CD8-positive, alpha-beta memory T cell (primary cell): Measurements from ENCODE around the gene EDEM3. TPM values are rescaled to one million over a fixed set of nuclear protein-coding genes. Genes with fewer than 3 reads are reported as not detected.
A peak's percentile ranks its signal among the peaks of the same experiment; 100 is the strongest.

ENCODE experiments used
- CTCF ChIA-PET: fragments of 350-600 bp; sonication (Branson Sonifier 250); formaldehyde crosslinking; loops from one replicate; lab custom pipeline; 2021; ENCODE audit warnings: antibody characterized with exemption; lab: Charles Lee
- POLR2A ChIA-PET: fragments of 350-600 bp; sonication (Branson Sonifier 250); formaldehyde crosslinking; loops from one replicate; lab custom pipeline; 2021; ENCODE audit warnings: antibody characterized with exemption; lab: Charles Lee
- DNase-seq, 5 donors: peaks; one replicate each; pipeline versions ENCODE4 v3.0.0 to v3.0.0-alpha.2; 2020 to 2022; ENCODE audit warnings: mixed read lengths in 1 of 5
- H3K27ac ChIP-seq: one replicate; pipeline ENCODE4 v1.7.0; 2013; ENCODE audit warnings: low read depth, mild to moderate bottlenecking, low read length, moderate library complexity
- H3K27me3 ChIP-seq: 2 replicates; pipeline ENCODE4 v1.7.0; 2013; ENCODE audit warnings: low read length, mild to moderate bottlenecking; ENCODE audit not compliant: insufficient read depth, poor library complexity, severe bottlenecking
- H3K36me3 ChIP-seq: 2 replicates; pipeline ENCODE4 v1.7.0; 2013; ENCODE audit warnings: mild to moderate bottlenecking, low read length, moderate library complexity; ENCODE audit not compliant: insufficient read depth
- H3K4me1 ChIP-seq: 2 replicates; pipeline ENCODE4 v1.7.0; 2013; ENCODE audit warnings: mild to moderate bottlenecking, low read length, moderate library complexity; ENCODE audit not compliant: insufficient read depth
- H3K4me3 ChIP-seq: 2 replicates; pipeline ENCODE4 v1.7.0; 2013; ENCODE audit warnings: mild to moderate bottlenecking, low read length
- H3K9me3 ChIP-seq: 2 replicates; pipeline ENCODE4 v1.7.0; 2013; ENCODE audit warnings: mild to moderate bottlenecking, low read length
- H3K27ac Mint-ChIP-seq, 8 donors: one replicate each; pipeline ENCODE4 v1.8.0; 2020 to 2021; ENCODE audit warnings: mixed read lengths in 8 of 8, mild to moderate bottlenecking in 6 of 8, inconsistent platforms in 3 of 8, moderate library complexity in 3 of 8
- H3K27me3 Mint-ChIP-seq, 2 donors: one replicate each; pipeline ENCODE4 v1.8.0; 2020 to 2021; ENCODE audit warnings: mixed read lengths in 2 of 2, mild to moderate bottlenecking in 1 of 2, moderate library complexity in 1 of 2
- H3K36me3 Mint-ChIP-seq, 3 donors: one replicate each; pipeline ENCODE4 v1.8.0; 2020 to 2021; ENCODE audit warnings: mixed read lengths in 3 of 3, inconsistent platforms in 1 of 3, mild to moderate bottlenecking in 1 of 3
- H3K4me1 Mint-ChIP-seq, 3 donors: one replicate each; pipeline ENCODE4 v1.8.0; 2020 to 2021; ENCODE audit warnings: mixed read lengths in 3 of 3, inconsistent platforms in 1 of 3, mild to moderate bottlenecking in 1 of 3
- H3K4me3 Mint-ChIP-seq, 7 donors: one replicate each; pipeline ENCODE4 v1.8.0; 2020 to 2021; ENCODE audit warnings: mixed read lengths in 7 of 7, mild to moderate bottlenecking in 6 of 7, moderate library complexity in 4 of 7, inconsistent platforms in 2 of 7
- H3K9me3 Mint-ChIP-seq, 5 donors: one replicate each; pipeline ENCODE4 v1.8.0; 2020 to 2022; ENCODE audit warnings: mixed read lengths in 5 of 5, mild to moderate bottlenecking in 3 of 5, moderate library complexity in 2 of 5, inconsistent platforms in 1 of 5
- polyA plus RNA-seq: library from polyadenylated mRNA; unstranded; fragments of 300-500 nt; fragmentation: Illumina TruSeq; gene quantifications from one replicate; pipeline ENCODE4 v1.2.3, GENCODE V29; 2021
- total RNA-seq, 2 experiments: library from RNA; stranded (reverse); gene quantifications; one replicate each; pipeline ENCODE4 v1.2.3, GENCODE V29; 2021

Gene EDEM3
- total and polyA plus RNA-seq, 3 experiments from 2014 or later = 12.1 to 24.9 (median 20.1) TPM

GRCh38 chr1:184664042-184664660 is 90.5 kb downstream of the EDEM3 start:
- peak overlapping the region in 4 of 7 donors; percentile 14 to 52 (median 33) for H3K4me3 Mint-ChIP-seq
- DNase-seq = peak in 4 of 5 donors; percentile 13 to 64 (median 23)
- ChIA-PET POLR2A (no interaction called here), CTCF (interaction anchor here (1.2 to 1.6 kb wide), 4 partner anchors 10 to 25 kb away, joined by 3 to 6 read pairs (median 4); no protein-coding TSS in a partner anchor)
- Histone ChIP-seq H3K27ac (no peak overlapping the region), H3K27me3 (no peaks in the 10 kb centered on the region), H3K4me3 (no peak overlapping the region), H3K36me3 (no peaks in the 10 kb centered on the region), H3K9me3 (no peaks in the 10 kb centered on the region), H3K4me1 (no peaks in the 10 kb centered on the region)
- H3K27ac Mint-ChIP-seq = peak overlapping the region in 1 of 8 donors; percentile 58
- no peaks in the 10 kb centered on the region for H3K36me3 Mint-ChIP-seq
- no peaks in the 10 kb centered on the region for H3K9me3 Mint-ChIP-seq
- peaks cover 10 to 19% (median 14%) of the 10 kb centered on the region in 3 donors for H3K4me1 Mint-ChIP-seq
- H3K27me3 Mint-ChIP-seq = peaks cover 6 to 23% of the 10 kb centered on the region in 2 donors

- DNase-seq = no peak
- H3K9me3 Mint-ChIP-seq = no peaks in the 10 kb centered on the region
- no peak overlapping the region for H3K4me3 ChIP-seq
- peaks cover 2 to 23% of the 10 kb centered on the region in 2 donors for H3K27me3 Mint-ChIP-seq
- peaks cover 10 to 19% (median 14%) of the 10 kb centered on the region in 3 donors for H3K4me1 Mint-ChIP-seq
- H3K36me3 ChIP-seq = no peaks in the 10 kb centered on the region
- no peaks in the 10 kb centered on the region for H3K27me3 ChIP-seq
- no peak overlapping the region for H3K4me3 Mint-ChIP-seq
- no peaks in the 10 kb centered on the region for H3K4me1 ChIP-seq
- POLR2A ChIA-PET = no interaction called here
- no peaks in the 10 kb centered on the region for H3K9me3 ChIP-seq
- CTCF ChIA-PET = no interaction called here
- no peak overlapping the region for H3K27ac ChIP-seq
- no peak overlapping the region for H3K27ac Mint-ChIP-seq
- H3K36me3 Mint-ChIP-seq = no peaks in the 10 kb centered on the region
Measured at GRCh38 chr1:184661801-184662200, 92.9 kb downstream of the EDEM3 start.

- Mint-ChIP-seq H3K36me3 (no peaks in the 10 kb centered on the region), H3K27me3 (peaks cover 2 to 17% of the 10 kb centered on the region in 2 donors), H3K4me1 (peaks cover 10 to 19% (median 14%) of the 10 kb centered on the region in 3 donors), H3K27ac (no peak overlapping the region), H3K9me3 (no peaks in the 10 kb centered on the region), H3K4me3 (no peak overlapping the region)
- Histone ChIP-seq H3K4me3 (no peak overlapping the region), H3K36me3 (no peaks in the 10 kb centered on the region), H3K27ac (no peak overlapping the region), H3K4me1 (no peaks in the 10 kb centered on the region), H3K27me3 (no peaks in the 10 kb centered on the region), H3K9me3 (no peaks in the 10 kb centered on the region)
- DNase-seq = no peak
- POLR2A ChIA-PET = no interaction called here
- CTCF ChIA-PET = interaction anchor here (1.1 kb wide), 1 partner anchor 9 kb away, joined by 3 read pairs; no protein-coding TSS in a partner anchor
Measured at GRCh38 chr1:184660462-184661191, 94.0 kb downstream of the EDEM3 start.

GRCh38 chr1:184658055-184658454 is 96.6 kb downstream of the EDEM3 start:
- POLR2A ChIA-PET = no interaction called here
- CTCF ChIA-PET = no interaction called here
- no peak overlapping the region for H3K4me3 Mint-ChIP-seq
- no peaks in the 10 kb centered on the region for H3K36me3 Mint-ChIP-seq
- Histone ChIP-seq H3K4me3 (no peak overlapping the region), H3K36me3 (no peaks in the 10 kb centered on the region), H3K27ac (no peak overlapping the region), H3K4me1 (no peaks in the 10 kb centered on the region), H3K27me3 (no peaks in the 10 kb centered on the region), H3K9me3 (no peaks in the 10 kb centered on the region)
- H3K27me3 Mint-ChIP-seq = peaks cover 0 to 2% of the 10 kb centered on the region in 2 donors
- H3K27ac Mint-ChIP-seq = no peak overlapping the region
- H3K9me3 Mint-ChIP-seq = no peaks in the 10 kb centered on the region
- peaks cover 9 to 11% (median 10%) of the 10 kb centered on the region in 3 donors for H3K4me1 Mint-ChIP-seq
- DNase-seq = no peak

GRCh38 chr1:184656221-184656620 is 98.4 kb downstream of the EDEM3 start:
- ChIA-PET CTCF (no interaction called here), POLR2A (no interaction called here)
- H3K4me3 ChIP-seq = no peak overlapping the region
- DNase-seq = no peak
- H3K4me3 Mint-ChIP-seq = no peak overlapping the region
- H3K27me3 Mint-ChIP-seq = peaks cover 11 to 16% of the 10 kb centered on the region in 2 donors
- H3K9me3 ChIP-seq = no peaks in the 10 kb centered on the region
- no peak overlapping the region for H3K27ac Mint-ChIP-seq
- no peaks in the 10 kb centered on the region for H3K36me3 Mint-ChIP-seq
- no peaks in the 10 kb centered on the region for H3K27me3 ChIP-seq
- H3K9me3 Mint-ChIP-seq = peaks cover 0 to 4% (median 0%) of the 10 kb centered on the region in 5 donors
- H3K4me1 Mint-ChIP-seq = no peaks in the 10 kb centered on the region
- H3K36me3 ChIP-seq = no peaks in the 10 kb centered on the region
- H3K27ac ChIP-seq = no peak overlapping the region
- H3K4me1 ChIP-seq = no peaks in the 10 kb centered on the region

GRCh38 chr1:184655185-184655584 is 99.5 kb downstream of the EDEM3 start:
- POLR2A ChIA-PET = no interaction called here
- H3K4me1 Mint-ChIP-seq = no peaks in the 10 kb centered on the region
- H3K27me3 ChIP-seq = no peaks in the 10 kb centered on the region
- no peak overlapping the region for H3K4me3 ChIP-seq
- H3K4me1 ChIP-seq = no peaks in the 10 kb centered on the region
- no peaks in the 10 kb centered on the region for H3K36me3 Mint-ChIP-seq
- H3K4me3 Mint-ChIP-seq = no peak overlapping the region
- CTCF ChIA-PET = no interaction called here
- H3K36me3 ChIP-seq = no peaks in the 10 kb centered on the region
- H3K27ac Mint-ChIP-seq = no peak overlapping the region
- H3K27ac ChIP-seq = no peak overlapping the region
- no peaks in the 10 kb centered on the region for H3K9me3 ChIP-seq
- peaks cover 0 to 4% (median 0%) of the 10 kb centered on the region in 5 donors for H3K9me3 Mint-ChIP-seq
- DNase-seq = no peak
- H3K27me3 Mint-ChIP-seq = peaks cover 11 to 21% of the 10 kb centered on the region in 2 donors

- ChIA-PET CTCF (interaction anchor here (0.5 kb wide), 1 partner anchor 1447 kb away, joined by 3 read pairs; no protein-coding TSS in a partner anchor), POLR2A (no interaction called here)
- no peak overlapping the region for H3K27ac ChIP-seq
- H3K9me3 Mint-ChIP-seq = peaks cover 0 to 4% (median 0%) of the 10 kb centered on the region in 5 donors
- H3K27me3 ChIP-seq = no peaks in the 10 kb centered on the region
- peaks cover 25 to 45% of the 10 kb centered on the region in 2 donors for H3K27me3 Mint-ChIP-seq
- H3K4me1 ChIP-seq = no peaks in the 10 kb centered on the region
- no peak overlapping the region for H3K4me3 Mint-ChIP-seq
- H3K9me3 ChIP-seq = no peaks in the 10 kb centered on the region
- no peak for DNase-seq
- no peaks in the 10 kb centered on the region for H3K4me1 Mint-ChIP-seq
- no peaks in the 10 kb centered on the region for H3K36me3 Mint-ChIP-seq
- H3K4me3 ChIP-seq = no peak overlapping the region
- peak overlapping the region in 1 of 8 donors; percentile 27 for H3K27ac Mint-ChIP-seq
- H3K36me3 ChIP-seq = no peaks in the 10 kb centered on the region
Measured at GRCh38 chr1:184650177-184650866, 104.3 kb downstream of the EDEM3 start.
